ENCODE data around the gene GID8. TPM values are rescaled to one million over a fixed set of nuclear protein-coding genes. Genes with fewer than 3 reads are reported as not detected.

Gene GID8
- total RNA-seq, 4 donors from 2014 or later: 23.4 to 33.4 (median 29.7) TPM

DNA sequence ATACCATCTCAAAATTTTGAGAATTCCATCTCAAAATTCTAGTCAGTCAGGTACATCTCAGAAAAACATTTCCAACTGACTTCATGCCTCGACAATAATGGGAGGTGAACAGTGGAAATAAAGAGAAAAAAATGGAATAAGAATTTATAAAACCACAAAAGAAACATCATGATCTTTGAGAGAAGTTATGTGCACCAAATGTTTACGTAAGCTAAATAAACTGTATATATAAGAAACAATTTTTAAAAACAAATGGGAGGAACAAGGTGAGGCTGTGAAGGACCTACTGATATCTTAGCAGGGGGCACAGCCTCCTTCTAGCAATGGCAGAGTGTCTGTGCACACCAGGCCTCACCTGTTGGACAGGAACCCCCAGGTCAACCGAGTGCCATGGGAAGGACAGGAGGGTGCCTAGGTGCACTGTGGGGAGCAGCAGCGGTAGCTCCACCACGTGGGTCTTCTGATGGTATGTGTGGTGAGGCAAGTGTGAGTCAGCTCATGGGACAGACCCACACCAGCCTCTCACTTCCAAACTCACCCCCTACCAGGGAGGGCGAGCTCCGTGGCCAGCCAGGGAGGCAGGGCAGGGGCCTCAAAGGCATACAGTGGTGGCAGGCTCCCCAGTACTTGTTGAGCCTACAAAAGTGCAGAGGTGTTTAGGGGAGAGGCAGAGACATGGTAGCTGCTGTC is 34.9 kb upstream of the GID8 start:
- H3K27ac ChIP-seq: no peak overlapping the region
- no peaks in the 10 kb centered on the region for H3K9me3 ChIP-seq
- no peak for DNase-seq (ENCODE audit: low spot score in 2 of 2)
- TF ChIP-seq EP300 (IDR thresholded peaks at IDR 0.05) (no peak), CTCF (IDR thresholded peaks at IDR 0.05) (no peak), POLR2A (IDR thresholded peaks at IDR 0.05) (no peak)
- peaks cover 0 to 71% (median 30%) of the 10 kb centered on the region in 3 donors for H3K36me3 ChIP-seq
- peaks cover 0 to 22% (median 13%) of the 10 kb centered on the region in 4 donors for H3K4me1 ChIP-seq
- H3K27me3 ChIP-seq: no peaks in the 10 kb centered on the region
- 80 to 84% methylated on average over 6 to 7 of the region's 7 CpGs for WGBS, 2 donors
- H3K4me3 ChIP-seq: no peak overlapping the region

GRCh38 chr20:62905536-62906117 is 32.3 kb upstream of the GID8 start:
- 86 to 89% methylated on average over 17 of the region's 17 CpGs for WGBS, 2 donors
- H3K36me3 ChIP-seq: peaks cover 7 to 97% (median 44%) of the 10 kb centered on the region in 3 donors

DNA sequence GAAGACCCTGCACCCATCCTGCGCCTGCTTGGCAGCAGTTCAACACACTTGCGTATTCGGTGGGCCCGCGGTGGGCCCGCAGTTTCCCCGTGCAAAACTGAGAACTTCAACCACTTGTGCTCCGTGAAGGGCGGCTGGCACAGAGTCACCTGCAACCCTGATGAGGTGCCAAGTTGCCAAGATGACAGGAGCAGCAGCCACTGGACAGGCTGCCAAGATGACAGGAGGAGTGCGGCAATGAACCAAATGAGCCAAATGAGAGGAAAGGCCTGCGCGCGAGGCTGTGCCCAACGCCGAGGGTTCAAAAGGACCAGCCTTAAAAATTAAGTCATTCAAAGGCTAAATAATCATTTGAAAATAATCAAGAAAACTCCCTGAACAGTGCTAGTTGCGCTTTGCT is 31.7 kb upstream of the GID8 start:
- no peak for DNase-seq (ENCODE audit: low spot score in 2 of 2)
- WGBS, 2 donors: 91% methylated on average over 16 of the region's 16 CpGs
- H3K9me3 ChIP-seq: no peaks in the 10 kb centered on the region
- H3K27me3 ChIP-seq: no peaks in the 10 kb centered on the region
- H3K4me3 ChIP-seq: no peak overlapping the region
- TF ChIP-seq POLR2A (IDR thresholded peaks at IDR 0.05) (no peak), EP300 (IDR thresholded peaks at IDR 0.05) (no peak), CTCF (IDR thresholded peaks at IDR 0.05) (no peak)
- H3K27ac ChIP-seq: no peak overlapping the region
- peaks cover 7 to 100% (median 48%) of the 10 kb centered on the region in 3 donors for H3K36me3 ChIP-seq
- no peaks in the 10 kb centered on the region for H3K4me1 ChIP-seq

More at GRCh38 chr20:62905536-62906117, 32.3 kb upstream of the GID8 start:
- DNase-seq (ENCODE audit: low spot score in 2 of 2): no peak
- Histone ChIP-seq H3K27ac (no peak overlapping the region), H3K9me3 (no peaks in the 10 kb centered on the region), H3K27me3 (no peaks in the 10 kb centered on the region), H3K4me1 (peaks cover 0 to 3% (median 0%) of the 10 kb centered on the region in 4 donors), H3K4me3 (no peak overlapping the region)
- TF ChIP-seq CTCF (IDR thresholded peaks at IDR 0.05): no peak
- TF ChIP-seq EP300 (IDR thresholded peaks at IDR 0.05): no peak
- TF ChIP-seq POLR2A (IDR thresholded peaks at IDR 0.05): no peak

DNA sequence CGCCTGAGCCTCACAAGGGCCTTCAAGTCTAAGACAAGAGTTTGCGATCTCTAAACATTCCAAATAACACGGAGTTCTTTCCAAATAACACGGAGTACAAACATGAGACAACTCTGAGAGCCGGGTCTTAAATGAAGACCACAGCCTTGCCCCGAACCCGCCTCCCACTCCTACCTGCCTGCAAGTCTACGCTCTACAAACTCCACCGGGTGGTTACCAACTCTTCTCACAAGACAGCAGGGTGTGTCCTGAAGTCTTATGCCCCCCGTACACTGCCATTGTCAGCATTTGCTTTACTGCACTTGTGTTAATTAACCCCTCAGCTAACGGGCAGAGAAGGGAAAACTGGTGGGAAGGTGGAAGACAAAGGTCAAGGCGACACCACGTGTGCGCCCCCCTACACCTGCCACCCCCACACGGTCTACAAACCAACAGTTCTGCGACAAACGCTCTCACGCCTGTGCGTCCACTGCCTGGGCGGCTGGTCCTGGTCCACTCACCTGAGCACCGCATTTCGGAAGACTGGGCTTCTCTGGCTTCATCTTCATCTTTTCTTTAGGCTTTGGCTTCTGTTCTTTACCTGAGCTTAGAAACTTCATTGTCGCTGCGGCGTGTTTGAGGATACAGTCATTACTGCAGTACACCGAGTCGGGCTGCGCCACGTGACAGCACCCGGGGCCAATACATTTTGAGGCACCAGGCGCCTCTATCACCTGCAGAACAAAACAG is 31.1 kb upstream of the GID8 start:
- Histone ChIP-seq H3K4me3 (no peak overlapping the region), H3K36me3 (peaks cover 7 to 100% (median 54%) of the 10 kb centered on the region in 3 donors), H3K27ac (no peak overlapping the region), H3K27me3 (no peaks in the 10 kb centered on the region), H3K9me3 (no peaks in the 10 kb centered on the region), H3K4me1 (peaks cover 0 to 5% (median 0%) of the 10 kb centered on the region in 4 donors)
- TF ChIP-seq POLR2A (IDR thresholded peaks at IDR 0.05) (no peak), CTCF (IDR thresholded peaks at IDR 0.05) (no peak), EP300 (IDR thresholded peaks at IDR 0.05) (no peak)
- DNase-seq (ENCODE audit: low spot score in 2 of 2): no peak
- WGBS, 2 donors: 90% methylated on average over 31 of the region's 31 CpGs
